ENCODE results near the gene NR1H2. TPM values are rescaled to one million over a fixed set of nuclear protein-coding genes. Genes with fewer than 3 reads are reported as not detected.
"Not testable (repeated sequence)": the region's sequence is repeated elsewhere in the genome, so short reads cannot be mapped to it uniquely, and the experiment has no call there.

The NR1H2 gene
- total RNA-seq, 2 donors from 2014 or later = 113 to 138 TPM

- no peak for ATAC-seq (ENCODE audit: insufficient number of reproducible peaks, low FRiP score, low read depth)
- no peak for TF ChIP-seq CTCF (IDR thresholded peaks at IDR 0.05)
- no peak for DNase-seq (ENCODE audit: low spot score)
- Histone ChIP-seq H3K9me3 (no peaks in the 10 kb centered on the region), H3K27me3 (replicated peaks; ENCODE audit: insufficient read depth) (no peaks in the 10 kb centered on the region), H3K4me3 (no peak overlapping the region), H3K4me1 (ENCODE audit: control insufficient read depth in 1 of 2, low read depth in 2 of 2) (no peaks in the 10 kb centered on the region), H3K36me3 (no peaks in the 10 kb centered on the region), H3K27ac (no peak overlapping the region)
These were observed 24.0 kb upstream of the NR1H2 start for GRCh38 chr19:50352242-50352641.

GRCh38 chr19:50353487-50353880, 22.8 kb upstream of the NR1H2 start:
- not testable (repeated sequence) for H3K27me3 ChIP-seq (replicated peaks; ENCODE audit: insufficient read depth); DNase-seq (ENCODE audit: low spot score); H3K36me3 ChIP-seq; ATAC-seq (ENCODE audit: insufficient number of reproducible peaks, low FRiP score, low read depth); H3K4me1 ChIP-seq (ENCODE audit: control insufficient read depth in 1 of 2, low read depth in 2 of 2); H3K27ac ChIP-seq; H3K4me3 ChIP-seq; H3K9me3 ChIP-seq

- H3K27ac ChIP-seq = peak overlapping the region in 1 of 2 donors; percentile 95
- peak overlapping the region; percentile 83 for H3K4me3 ChIP-seq
These were observed 19.5 kb upstream of the NR1H2 start for GRCh38 chr19:50356691-50357177.

GRCh38 chr19:50357178-50358100, 18.8 kb upstream of the NR1H2 start:
- Histone ChIP-seq H3K36me3 (no peaks in the 10 kb centered on the region), H3K27me3 (replicated peaks; ENCODE audit: insufficient read depth) (no peaks in the 10 kb centered on the region), H3K9me3 (no peaks in the 10 kb centered on the region), H3K4me3 (peak overlapping the region; percentile 83), H3K4me1 (ENCODE audit: control insufficient read depth in 1 of 2, low read depth in 2 of 2) (peaks cover 0 to 4% of the 10 kb centered on the region in 2 donors), H3K27ac (peak overlapping the region; percentile 92 to 95)
- ATAC-seq (ENCODE audit: insufficient number of reproducible peaks, low FRiP score, low read depth) (peak; percentile 76), DNase-seq (ENCODE audit: low spot score) (peak; percentile 24)
- peak; percentile 89 for TF ChIP-seq CTCF (IDR thresholded peaks at IDR 0.05)

More at GRCh38 chr19:50356691-50357177, 19.5 kb upstream of the NR1H2 start:
- no peak for TF ChIP-seq CTCF (IDR thresholded peaks at IDR 0.05)
- no peaks in the 10 kb centered on the region for H3K36me3 ChIP-seq
- DNase-seq (ENCODE audit: low spot score) (no peak), ATAC-seq (ENCODE audit: insufficient number of reproducible peaks, low FRiP score, low read depth) (no peak)
- H3K9me3 ChIP-seq = no peaks in the 10 kb centered on the region
- H3K4me1 ChIP-seq (ENCODE audit: control insufficient read depth in 1 of 2, low read depth in 2 of 2) = peaks cover 0 to 4% of the 10 kb centered on the region in 2 donors
- no peaks in the 10 kb centered on the region for H3K27me3 ChIP-seq (replicated peaks; ENCODE audit: insufficient read depth)

GRCh38 chr19:50358483-50359327, 17.6 kb upstream of the NR1H2 start:
- ATAC-seq (ENCODE audit: insufficient number of reproducible peaks, low FRiP score, low read depth) (no peak), DNase-seq (ENCODE audit: low spot score) (no peak)
- peaks cover 0 to 4% of the 10 kb centered on the region in 2 donors for H3K4me1 ChIP-seq (ENCODE audit: control insufficient read depth in 1 of 2, low read depth in 2 of 2)
- H3K36me3 ChIP-seq = no peaks in the 10 kb centered on the region
- no peak for TF ChIP-seq CTCF (IDR thresholded peaks at IDR 0.05)
- no peaks in the 10 kb centered on the region for H3K27me3 ChIP-seq (replicated peaks; ENCODE audit: insufficient read depth)
- peak overlapping the region in 1 of 2 donors; percentile 95 for H3K27ac ChIP-seq
- peak overlapping the region; percentile 83 for H3K4me3 ChIP-seq
- H3K9me3 ChIP-seq = no peaks in the 10 kb centered on the region
